Measurements from ENCODE around the gene PSMA5.

DNA sequence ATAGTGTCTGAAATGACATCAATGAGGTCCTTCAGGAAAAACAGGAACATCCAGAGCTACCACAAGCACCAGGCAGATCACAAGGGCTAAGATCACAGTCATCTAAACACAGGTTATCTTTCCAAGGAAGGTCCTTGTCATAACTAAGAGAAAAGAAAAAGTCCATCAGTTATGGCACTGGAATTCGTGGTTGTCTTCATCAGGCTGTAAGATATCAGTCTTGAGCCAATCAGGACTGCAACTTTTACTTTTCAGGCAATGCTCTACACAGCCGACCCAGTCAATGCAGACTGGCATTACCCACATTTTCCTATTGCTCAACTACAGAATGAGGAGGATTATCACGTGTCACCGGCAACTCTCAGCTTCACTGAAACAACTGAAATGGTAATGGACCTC is 54.9 kb downstream of the PSMA5 start:
- TF ChIP-seq RNF2 (IDR thresholded peaks at IDR 0.05; ENCODE audit: borderline replicate concordance, low read depth) (no peak), EP300 (IDR thresholded peaks at IDR 0.05) (no peak), FOSL2 (IDR thresholded peaks at IDR 0.05) (no peak), FOSL2 (CRISPR knock-in tag; IDR thresholded peaks at IDR 0.05) (no peak)
- TF ChIP-seq, protein P1, sequence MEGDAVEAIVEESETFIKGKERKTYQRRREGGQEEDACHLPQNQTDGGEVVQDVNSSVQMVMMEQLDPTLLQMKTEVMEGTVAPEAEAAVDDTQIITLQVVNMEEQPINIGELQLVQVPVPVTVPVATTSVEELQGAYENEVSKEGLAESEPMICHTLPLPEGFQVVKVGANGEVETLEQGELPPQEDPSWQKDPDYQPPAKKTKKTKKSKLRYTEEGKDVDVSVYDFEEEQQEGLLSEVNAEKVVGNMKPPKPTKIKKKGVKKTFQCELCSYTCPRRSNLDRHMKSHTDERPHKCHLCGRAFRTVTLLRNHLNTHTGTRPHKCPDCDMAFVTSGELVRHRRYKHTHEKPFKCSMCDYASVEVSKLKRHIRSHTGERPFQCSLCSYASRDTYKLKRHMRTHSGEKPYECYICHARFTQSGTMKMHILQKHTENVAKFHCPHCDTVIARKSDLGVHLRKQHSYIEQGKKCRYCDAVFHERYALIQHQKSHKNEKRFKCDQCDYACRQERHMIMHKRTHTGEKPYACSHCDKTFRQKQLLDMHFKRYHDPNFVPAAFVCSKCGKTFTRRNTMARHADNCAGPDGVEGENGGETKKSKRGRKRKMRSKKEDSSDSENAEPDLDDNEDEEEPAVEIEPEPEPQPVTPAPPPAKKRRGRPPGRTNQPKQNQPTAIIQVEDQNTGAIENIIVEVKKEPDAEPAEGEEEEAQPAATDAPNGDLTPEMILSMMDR (IDR thresholded peaks at IDR 0.05): no peak
